ENCODE measurements around the gene SLC25A45. TPM values are rescaled to one million over a fixed set of nuclear protein-coding genes. Genes with fewer than 3 reads are reported as not detected.

SLC25A45 gene
- total and polyA plus RNA-seq, 2 experiments from 2014 or later = 0.10 to 0.74 TPM

- Histone ChIP-seq H4K20me1 (replicated peaks; ENCODE audit: insufficient read depth) (peaks cover 13% of the 10 kb centered on the region), H3K27ac (ENCODE audit: low read depth) (no peak overlapping the region), H2AFZ (no peak overlapping the region), H3K27me3 (ENCODE audit: insufficient read depth) (no peaks in the 10 kb centered on the region), H3K79me2 (replicated peaks; ENCODE audit: insufficient read depth) (peaks cover 18% of the 10 kb centered on the region), H3F3A (replicated peaks; ENCODE audit: low read depth) (peaks cover 16% of the 10 kb centered on the region; the same call in 1 of the 2 replicates), H3K9me2 (ENCODE audit: insufficient read depth) (no peaks in the 10 kb centered on the region), H3K4me2 (no peak overlapping the region), H3K4me3 (no peak overlapping the region), H3K36me3 (ENCODE audit: insufficient read depth) (no peaks in the 10 kb centered on the region), H3K4me1 (ENCODE audit: insufficient read depth) (peaks cover 11% of the 10 kb centered on the region)
- H3K4me1 Mint-ChIP-seq = peaks cover 19% of the 10 kb centered on the region
- peaks cover 15% of the 10 kb centered on the region for H3K27me3 Mint-ChIP-seq (ENCODE audit: insufficient read depth, low read depth, poor library complexity)
- H3K9me3 Mint-ChIP-seq = no peaks in the 10 kb centered on the region; the same call in 2 of the 3 replicates
- no peak overlapping the region for H3K27ac Mint-ChIP-seq
- peaks cover 5% of the 10 kb centered on the region; the same call in 1 of the 3 replicates for H3K36me3 Mint-ChIP-seq (ENCODE audit: low read depth)
- ATAC-seq (no peak), DNase-seq (ENCODE audit: low spot score) (no peak)
- no peak overlapping the region for H3K4me3 Mint-ChIP-seq
- TF ChIP-seq EZH2 (IDR thresholded peaks at IDR 0.05; ENCODE audit: low read depth, unreplicated experiment) (no peak), EZH2phosphoT487 (IDR thresholded peaks at IDR 0.05; ENCODE audit: unreplicated experiment) (no peak), NANOG (IDR thresholded peaks at IDR 0.05; ENCODE audit: borderline replicate concordance) (no peak), JUNB (IDR thresholded peaks at IDR 0.05; ENCODE audit: unreplicated experiment) (no peak), ETS1 (IDR thresholded peaks at IDR 0.05) (no peak), STAT1 (IDR thresholded peaks at IDR 0.05; ENCODE audit: unreplicated experiment) (no peak), ZNF114 (CRISPR knock-in tag; IDR thresholded peaks at IDR 0.05) (no peak), CREB1 (CRISPR knock-in tag; IDR thresholded peaks at IDR 0.05; ENCODE audit: low read depth) (no peak), ZNF331 (CRISPR knock-in tag; IDR thresholded peaks at IDR 0.05; ENCODE audit: low read depth) (no peak), POLR2AphosphoS5 (IDR thresholded peaks at IDR 0.05; ENCODE audit: low read depth) (no peak)
- TF ChIP-seq, protein P1, sequence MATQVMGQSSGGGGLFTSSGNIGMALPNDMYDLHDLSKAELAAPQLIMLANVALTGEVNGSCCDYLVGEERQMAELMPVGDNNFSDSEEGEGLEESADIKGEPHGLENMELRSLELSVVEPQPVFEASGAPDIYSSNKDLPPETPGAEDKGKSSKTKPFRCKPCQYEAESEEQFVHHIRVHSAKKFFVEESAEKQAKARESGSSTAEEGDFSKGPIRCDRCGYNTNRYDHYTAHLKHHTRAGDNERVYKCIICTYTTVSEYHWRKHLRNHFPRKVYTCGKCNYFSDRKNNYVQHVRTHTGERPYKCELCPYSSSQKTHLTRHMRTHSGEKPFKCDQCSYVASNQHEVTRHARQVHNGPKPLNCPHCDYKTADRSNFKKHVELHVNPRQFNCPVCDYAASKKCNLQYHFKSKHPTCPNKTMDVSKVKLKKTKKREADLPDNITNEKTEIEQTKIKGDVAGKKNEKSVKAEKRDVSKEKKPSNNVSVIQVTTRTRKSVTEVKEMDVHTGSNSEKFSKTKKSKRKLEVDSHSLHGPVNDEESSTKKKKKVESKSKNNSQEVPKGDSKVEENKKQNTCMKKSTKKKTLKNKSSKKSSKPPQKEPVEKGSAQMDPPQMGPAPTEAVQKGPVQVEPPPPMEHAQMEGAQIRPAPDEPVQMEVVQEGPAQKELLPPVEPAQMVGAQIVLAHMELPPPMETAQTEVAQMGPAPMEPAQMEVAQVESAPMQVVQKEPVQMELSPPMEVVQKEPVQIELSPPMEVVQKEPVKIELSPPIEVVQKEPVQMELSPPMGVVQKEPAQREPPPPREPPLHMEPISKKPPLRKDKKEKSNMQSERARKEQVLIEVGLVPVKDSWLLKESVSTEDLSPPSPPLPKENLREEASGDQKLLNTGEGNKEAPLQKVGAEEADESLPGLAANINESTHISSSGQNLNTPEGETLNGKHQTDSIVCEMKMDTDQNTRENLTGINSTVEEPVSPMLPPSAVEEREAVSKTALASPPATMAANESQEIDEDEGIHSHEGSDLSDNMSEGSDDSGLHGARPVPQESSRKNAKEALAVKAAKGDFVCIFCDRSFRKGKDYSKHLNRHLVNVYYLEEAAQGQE (IDR thresholded peaks at IDR 0.05; ENCODE audit: unreplicated experiment) = no peak
- TF ChIP-seq, protein P2, sequence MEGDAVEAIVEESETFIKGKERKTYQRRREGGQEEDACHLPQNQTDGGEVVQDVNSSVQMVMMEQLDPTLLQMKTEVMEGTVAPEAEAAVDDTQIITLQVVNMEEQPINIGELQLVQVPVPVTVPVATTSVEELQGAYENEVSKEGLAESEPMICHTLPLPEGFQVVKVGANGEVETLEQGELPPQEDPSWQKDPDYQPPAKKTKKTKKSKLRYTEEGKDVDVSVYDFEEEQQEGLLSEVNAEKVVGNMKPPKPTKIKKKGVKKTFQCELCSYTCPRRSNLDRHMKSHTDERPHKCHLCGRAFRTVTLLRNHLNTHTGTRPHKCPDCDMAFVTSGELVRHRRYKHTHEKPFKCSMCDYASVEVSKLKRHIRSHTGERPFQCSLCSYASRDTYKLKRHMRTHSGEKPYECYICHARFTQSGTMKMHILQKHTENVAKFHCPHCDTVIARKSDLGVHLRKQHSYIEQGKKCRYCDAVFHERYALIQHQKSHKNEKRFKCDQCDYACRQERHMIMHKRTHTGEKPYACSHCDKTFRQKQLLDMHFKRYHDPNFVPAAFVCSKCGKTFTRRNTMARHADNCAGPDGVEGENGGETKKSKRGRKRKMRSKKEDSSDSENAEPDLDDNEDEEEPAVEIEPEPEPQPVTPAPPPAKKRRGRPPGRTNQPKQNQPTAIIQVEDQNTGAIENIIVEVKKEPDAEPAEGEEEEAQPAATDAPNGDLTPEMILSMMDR (conservative IDR thresholded peaks at IDR 0.05; ENCODE audit: low read depth in 2 of 2) = no peak
- TF ChIP-seq, protein P3, sequence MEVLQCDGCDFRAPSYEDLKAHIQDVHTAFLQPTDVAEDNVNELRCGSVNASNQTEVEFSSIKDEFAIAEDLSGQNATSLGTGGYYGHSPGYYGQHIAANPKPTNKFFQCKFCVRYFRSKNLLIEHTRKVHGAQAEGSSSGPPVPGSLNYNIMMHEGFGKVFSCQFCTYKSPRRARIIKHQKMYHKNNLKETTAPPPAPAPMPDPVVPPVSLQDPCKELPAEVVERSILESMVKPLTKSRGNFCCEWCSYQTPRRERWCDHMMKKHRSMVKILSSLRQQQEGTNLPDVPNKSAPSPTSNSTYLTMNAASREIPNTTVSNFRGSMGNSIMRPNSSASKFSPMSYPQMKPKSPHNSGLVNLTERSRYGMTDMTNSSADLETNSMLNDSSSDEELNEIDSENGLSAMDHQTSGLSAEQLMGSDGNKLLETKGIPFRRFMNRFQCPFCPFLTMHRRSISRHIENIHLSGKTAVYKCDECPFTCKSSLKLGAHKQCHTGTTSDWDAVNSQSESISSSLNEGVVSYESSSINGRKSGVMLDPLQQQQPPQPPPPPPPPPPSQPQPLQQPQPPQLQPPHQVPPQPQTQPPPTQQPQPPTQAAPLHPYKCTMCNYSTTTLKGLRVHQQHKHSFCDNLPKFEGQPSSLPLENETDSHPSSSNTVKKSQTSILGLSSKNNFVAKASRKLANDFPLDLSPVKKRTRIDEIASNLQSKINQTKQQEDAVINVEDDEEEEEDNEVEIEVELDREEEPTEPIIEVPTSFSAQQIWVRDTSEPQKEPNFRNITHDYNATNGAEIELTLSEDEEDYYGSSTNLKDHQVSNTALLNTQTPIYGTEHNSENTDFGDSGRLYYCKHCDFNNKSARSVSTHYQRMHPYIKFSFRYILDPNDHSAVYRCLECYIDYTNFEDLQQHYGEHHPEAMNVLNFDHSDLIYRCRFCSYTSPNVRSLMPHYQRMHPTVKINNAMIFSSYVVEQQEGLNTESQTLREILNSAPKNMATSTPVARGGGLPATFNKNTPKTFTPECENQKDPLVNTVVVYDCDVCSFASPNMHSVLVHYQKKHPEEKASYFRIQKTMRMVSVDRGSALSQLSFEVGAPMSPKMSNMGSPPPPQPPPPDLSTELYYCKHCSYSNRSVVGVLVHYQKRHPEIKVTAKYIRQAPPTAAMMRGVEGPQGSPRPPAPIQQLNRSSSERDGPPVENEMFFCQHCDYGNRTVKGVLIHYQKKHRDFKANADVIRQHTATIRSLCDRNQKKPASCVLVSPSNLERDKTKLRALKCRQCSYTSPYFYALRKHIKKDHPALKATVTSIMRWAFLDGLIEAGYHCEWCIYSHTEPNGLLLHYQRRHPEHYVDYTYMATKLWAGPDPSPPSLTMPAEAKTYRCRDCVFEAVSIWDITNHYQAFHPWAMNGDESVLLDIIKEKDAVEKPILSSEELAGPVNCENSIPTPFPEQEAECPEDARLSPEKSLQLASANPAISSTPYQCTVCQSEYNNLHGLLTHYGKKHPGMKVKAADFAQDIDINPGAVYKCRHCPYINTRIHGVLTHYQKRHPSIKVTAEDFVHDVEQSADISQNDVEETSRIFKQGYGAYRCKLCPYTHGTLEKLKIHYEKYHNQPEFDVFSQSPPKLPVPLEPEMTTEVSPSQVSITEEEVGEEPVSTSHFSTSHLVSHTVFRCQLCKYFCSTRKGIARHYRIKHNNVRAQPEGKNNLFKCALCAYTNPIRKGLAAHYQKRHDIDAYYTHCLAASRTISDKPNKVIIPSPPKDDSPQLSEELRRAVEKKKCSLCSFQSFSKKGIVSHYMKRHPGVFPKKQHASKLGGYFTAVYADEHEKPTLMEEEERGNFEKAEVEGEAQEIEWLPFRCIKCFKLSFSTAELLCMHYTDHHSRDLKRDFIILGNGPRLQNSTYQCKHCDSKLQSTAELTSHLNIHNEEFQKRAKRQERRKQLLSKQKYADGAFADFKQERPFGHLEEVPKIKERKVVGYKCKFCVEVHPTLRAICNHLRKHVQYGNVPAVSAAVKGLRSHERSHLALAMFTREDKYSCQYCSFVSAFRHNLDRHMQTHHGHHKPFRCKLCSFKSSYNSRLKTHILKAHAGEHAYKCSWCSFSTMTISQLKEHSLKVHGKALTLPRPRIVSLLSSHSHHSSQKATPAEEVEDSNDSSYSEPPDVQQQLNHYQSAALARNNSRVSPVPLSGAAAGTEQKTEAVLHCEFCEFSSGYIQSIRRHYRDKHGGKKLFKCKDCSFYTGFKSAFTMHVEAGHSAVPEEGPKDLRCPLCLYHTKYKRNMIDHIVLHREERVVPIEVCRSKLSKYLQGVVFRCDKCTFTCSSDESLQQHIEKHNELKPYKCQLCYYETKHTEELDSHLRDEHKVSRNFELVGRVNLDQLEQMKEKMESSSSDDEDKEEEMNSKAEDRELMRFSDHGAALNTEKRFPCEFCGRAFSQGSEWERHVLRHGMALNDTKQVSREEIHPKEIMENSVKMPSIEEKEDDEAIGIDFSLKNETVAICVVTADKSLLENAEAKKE (CRISPR knock-in tag; IDR thresholded peaks at IDR 0.05) = no peak
Measured at GRCh38 chr11:65330544-65330943, 51.9 kb downstream of the SLC25A45 start.

Data from GM23338 (cell line).